SK-N-SH treated with all-trans-retinoic acid at 6 μM for 48 hours (cell line): ENCODE results near the gene UBASH3B.

Experiments
- ISL1 ChIP-seq: fragments of 250-450 bp; sonication (Bioruptor Pico); IDR thresholded peaks from 2 replicates; pipeline ENCODE4 v2.1.2; 2022; ENCODE audit warnings: mild to moderate bottlenecking, moderate library complexity
- PATZ1 ChIP-seq: fragments of 250-450 bp; sonication (Bioruptor Pico); IDR thresholded peaks from 2 replicates; pipeline ENCODE4 v1.8.0; 2020; ENCODE audit warnings: mild to moderate bottlenecking, moderate library complexity, borderline replicate concordance
- PPARA ChIP-seq: fragments of 250-450 bp; sonication (Bioruptor Pico); IDR thresholded peaks from 2 replicates; pipeline ENCODE4 v1.5.0; 2020; ENCODE audit warnings: mild to moderate bottlenecking, borderline replicate concordance
- TOX ChIP-seq: fragments of 250-450 bp; sonication (Bioruptor Pico); IDR thresholded peaks from 2 replicates; pipeline ENCODE4 v1.8.0; 2021; ENCODE audit warnings: mild to moderate bottlenecking, moderate library complexity, borderline replicate concordance
- TF ChIP-seq, protein P1 (sequence below): fragments of 250-450 bp; sonication (Bioruptor Pico); IDR thresholded peaks from 2 replicates; pipeline ENCODE4 v1.5.1; 2020; ENCODE audit warnings: low read depth, mild to moderate bottlenecking, moderate library complexity

DNA sequence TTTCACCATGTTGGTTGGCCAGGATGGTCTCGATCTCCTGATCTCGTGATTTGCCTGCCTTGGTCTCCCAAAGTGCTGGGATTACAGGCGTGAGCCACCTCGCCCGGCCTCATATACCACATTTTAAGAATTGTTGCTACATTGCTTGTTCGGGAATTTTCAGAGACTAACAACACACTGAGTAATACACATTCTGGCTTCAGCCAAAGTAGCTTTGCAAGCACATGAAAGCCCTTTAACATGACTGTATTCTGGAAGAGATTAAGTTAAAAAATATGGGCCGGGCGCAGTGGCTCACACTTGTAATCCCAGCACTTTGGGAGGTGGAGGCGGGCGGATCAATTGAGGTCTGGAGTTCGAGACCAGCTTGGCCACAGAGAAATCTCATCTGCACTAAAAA, 197.7 kb downstream of the UBASH3B start:
- TF ChIP-seq PPARA (CRISPR knock-in tag) (no peak), TOX (CRISPR knock-in tag) (no peak), PATZ1 (CRISPR knock-in tag) (no peak), ISL1 (CRISPR knock-in tag) (no peak)
- TF ChIP-seq, protein P1, sequence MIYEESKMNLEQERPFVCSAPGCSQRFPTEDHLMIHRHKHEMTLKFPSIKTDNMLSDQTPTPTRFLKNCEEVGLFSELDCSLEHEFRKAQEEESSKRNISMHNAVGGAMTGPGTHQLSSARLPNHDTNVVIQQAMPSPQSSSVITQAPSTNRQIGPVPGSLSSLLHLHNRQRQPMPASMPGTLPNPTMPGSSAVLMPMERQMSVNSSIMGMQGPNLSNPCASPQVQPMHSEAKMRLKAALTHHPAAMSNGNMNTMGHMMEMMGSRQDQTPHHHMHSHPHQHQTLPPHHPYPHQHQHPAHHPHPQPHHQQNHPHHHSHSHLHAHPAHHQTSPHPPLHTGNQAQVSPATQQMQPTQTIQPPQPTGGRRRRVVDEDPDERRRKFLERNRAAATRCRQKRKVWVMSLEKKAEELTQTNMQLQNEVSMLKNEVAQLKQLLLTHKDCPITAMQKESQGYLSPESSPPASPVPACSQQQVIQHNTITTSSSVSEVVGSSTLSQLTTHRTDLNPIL (CRISPR knock-in tag): no peak
